Ovary (tissue), 9 donors: ENCODE results near the gene RHEB. TPM values are rescaled to one million over a fixed set of nuclear protein-coding genes. Genes with fewer than 3 reads are reported as not detected.

ENCODE experiments used
- DNase-seq, 5 donors: peaks; one replicate each; pipeline ENCODE4 v3.0.0-alpha.2; 2019 to 2020
- H3K27ac ChIP-seq, 2 donors: fragments of 200-600 bp; one replicate each; pipeline versions ENCODE4 v1.5.1 to v1.8.0; 2019 to 2022
- H3K27me3 ChIP-seq: fragments of 200-600 bp; one replicate; pipeline ENCODE4 v1.8.0; 2022
- H3K36me3 ChIP-seq: fragments of 200-600 bp; sonication (generic); one replicate; pipeline ENCODE4 v1.5.1; 2019
- H3K4me1 ChIP-seq: one replicate; pipeline ENCODE4 v1.8.1; 2013; ENCODE audit warnings: mild to moderate bottlenecking, moderate library complexity; ENCODE audit not compliant: insufficient read depth
- H3K4me3 ChIP-seq: fragments of 200-600 bp; sonication (generic); one replicate; pipeline ENCODE4 v1.5.1; 2017
- H3K9me3 ChIP-seq, 2 donors: fragments of 200-600 bp in 1 of 2; sonication (generic) in 1 of 2; one replicate each; pipeline versions ENCODE4 v1.5.1 to v1.8.1; 2013 to 2019; ENCODE audit warnings: mild to moderate bottlenecking in 1 of 2, moderate library complexity in 1 of 2
- CTCF ChIP-seq, 3 donors: fragments of 450-650 bp in 2 of 3; fragments of 200-600 bp in 1 of 3; IDR thresholded peaks; one replicate each; pipeline versions ENCODE4 v1.5.1 to v1.8.0; 2016 to 2022; ENCODE audit warnings: antibody characterized with exemption in 3 of 3, mild to moderate bottlenecking in 1 of 3
- EP300 ChIP-seq: sonication (generic); formaldehyde crosslinking; IDR thresholded peaks from one replicate; pipeline ENCODE4 v1.6.1; 2017; ENCODE audit warnings: antibody characterized with exemption
- POLR2A ChIP-seq: fragments of 450-650 bp; IDR thresholded peaks from one replicate; pipeline ENCODE4 v1.6.1; 2017; ENCODE audit warnings: antibody characterized with exemption, mild to moderate bottlenecking, moderate library complexity
- WGBS, 3 donors: extraction: QIAGEN DNeasy Blood & Tissue Kit in 1 of 3; methylation state at CpG; one replicate each; pipeline versions ENCODE4 v1.1.5 to v1.1.7; 2013 to 2017; 5-methylcytosine and 5-hydroxymethylcytosine counted together
- intact Hi-C, 4 donors: fragments of 100-400 bp; cut with DNase I; formaldehyde crosslinking; loops; one replicate each; pipeline versions ENCODE4 v1.11.0 to v1.15.1; 2022 to 2023
- polyA plus RNA-seq, 2 donors: library from polyadenylated mRNA; stranded (reverse); fragments of 200-250 nt in 1 of 2; fragments of 350-450 nt in 1 of 2; fragmentation: Illumina TruSeq in 1 of 2; extraction: RNeasy Lipid Tissue Mini Kit (QIAGEN cat#74804) in 1 of 2; gene quantifications; one replicate each; pipeline ENCODE4 v1.2.3, GENCODE V29; 2013 to 2014
- total RNA-seq, 7 donors: library from RNA; depleted of rRNA in 2 of 7; stranded (reverse); fragments of >200 nt in 2 of 7; fragmentation: NEBNext Ultra II Directional in 3 of 7; extraction: Animal tissue kit (Norgen Biotek cat#: 25700) in 3 of 7; gene quantifications; one replicate each; pipeline versions ENCODE4 v1.1.0 to v1.2.4, GENCODE V29; 2016 to 2023
- donor health status: DM: no; HTN: no; CAD: no; lungs with moderate emphysema.
- donor health status: DM: no; HTN: no; CAD: no.
- donor health status: Bipolar disorder and iron deficiency.
- donor health status: DM: yes; HTN: yes; CAD: no.
- donor health status: DM: no; HTN: no; CAD: no.
- donor health status: DM: yes; HTN: yes; CAD: no.

RHEB gene
- total and polyA plus RNA-seq, 9 donors = 77.6 to 167 (median 91.8) TPM

GRCh38 chr7:151426904-151427704 lies 92.6 kb downstream of the RHEB start:
- peak overlapping the region; percentile 62 to 82 for H3K27ac ChIP-seq
- no peaks in the 10 kb centered on the region for H3K27me3 ChIP-seq
- peak in 3 of 5 donors; percentile 45 to 69 (median 55) for DNase-seq
- intact Hi-C loops = no loop called here
- H3K4me1 ChIP-seq = peaks cover 5% of the 10 kb centered on the region
- no peaks in the 10 kb centered on the region for H3K36me3 ChIP-seq
- H3K4me3 ChIP-seq = no peak overlapping the region
- H3K9me3 ChIP-seq = no peaks in the 10 kb centered on the region
- TF ChIP-seq POLR2A = no peak
- TF ChIP-seq EP300 = no peak
- TF ChIP-seq CTCF (IDR thresholded peaks at IDR 0.05) = no peak
- 75 to 76% (median 76%) methylated on average over 22 to 23 of the region's 23 CpGs for WGBS, 3 donors

GRCh38 chr7:151426441-151426903 lies 93.2 kb downstream of the RHEB start:
- 1 to 7% (median 2%) methylated on average over 14 of the region's 14 CpGs for WGBS, 3 donors
- H3K36me3 ChIP-seq = no peaks in the 10 kb centered on the region
- H3K27me3 ChIP-seq = no peaks in the 10 kb centered on the region
- H3K4me1 ChIP-seq = peaks cover 5% of the 10 kb centered on the region
- TF ChIP-seq EP300 = peak; percentile 92
- TF ChIP-seq POLR2A = peak; percentile 18
- no peak for TF ChIP-seq CTCF (IDR thresholded peaks at IDR 0.05)
- no peak overlapping the region for H3K4me3 ChIP-seq
- intact Hi-C loops = no loop called here
- H3K9me3 ChIP-seq = no peaks in the 10 kb centered on the region
- DNase-seq = peak; percentile 87 to 96 (median 93)
- peak overlapping the region; percentile 62 to 82 for H3K27ac ChIP-seq

- DNase-seq = peak; percentile 46 to 64 (median 51)
- H3K27me3 ChIP-seq = no peaks in the 10 kb centered on the region
- H3K4me1 ChIP-seq = peaks cover 5% of the 10 kb centered on the region
- WGBS, 3 donors = 14 to 26% (median 17%) methylated on average over 7 of the region's 7 CpGs
- peak overlapping the region in 1 of 2 donors; percentile 82 for H3K27ac ChIP-seq
- H3K36me3 ChIP-seq = no peaks in the 10 kb centered on the region
- H3K9me3 ChIP-seq = no peaks in the 10 kb centered on the region
- no peak overlapping the region for H3K4me3 ChIP-seq
- intact Hi-C loops = no loop called here
- no peak for TF ChIP-seq EP300
- TF ChIP-seq POLR2A = no peak
- no peak for TF ChIP-seq CTCF (IDR thresholded peaks at IDR 0.05)
Measured at GRCh38 chr7:151425670-151426440, 93.8 kb downstream of the RHEB start.

GRCh38 chr7:151424799-151425198 lies 94.9 kb downstream of the RHEB start:
- no peaks in the 10 kb centered on the region for H3K9me3 ChIP-seq
- intact Hi-C loops = no loop called here
- H3K27me3 ChIP-seq = no peaks in the 10 kb centered on the region
- DNase-seq = peak in 3 of 5 donors; percentile 4 to 21 (median 8)
- TF ChIP-seq CTCF (IDR thresholded peaks at IDR 0.05) = no peak
- TF ChIP-seq POLR2A = no peak
- no peak for TF ChIP-seq EP300
- no peak overlapping the region for H3K4me3 ChIP-seq
- H3K4me1 ChIP-seq = peaks cover 5% of the 10 kb centered on the region
- WGBS, 3 donors = 56 to 65% (median 64%) methylated on average over 5 of the region's 5 CpGs
- no peaks in the 10 kb centered on the region for H3K36me3 ChIP-seq
- no peak overlapping the region for H3K27ac ChIP-seq
